ENCODE data around the gene CDC7. TPM values are rescaled to one million over a fixed set of nuclear protein-coding genes. Genes with fewer than 3 reads are reported as not detected.

The CDC7 gene
- total and polyA plus RNA-seq, 2 donors (not counting 1 experiment from before 2014, with no cell fraction given), result 3.1 to 5.1 TPM

- TF ChIP-seq CTCF (conservative IDR thresholded peaks at IDR 0.05 in 1 of 2, IDR thresholded peaks at IDR 0.05 in 1 of 2; ENCODE audit: low read depth in 1 of 2, low read length in 2 of 2), result no peak
- TF ChIP-seq EZH2 (IDR thresholded peaks at IDR 0.05; ENCODE audit: low read length, missing control alignments), result no peak
- Histone ChIP-seq H4K20me1 (ENCODE audit: control insufficient read depth, extremely low read depth, insufficient read depth, low read length) (no peaks in the 10 kb centered on the region), H3K9me3 (ENCODE audit: control insufficient read depth, insufficient read depth, low read depth, low read length) (no peaks in the 10 kb centered on the region), H3K79me2 (ENCODE audit: control insufficient read depth, insufficient read depth, low read length) (no peaks in the 10 kb centered on the region), H3K27ac (ENCODE audit: insufficient read depth, low read length) (no peak overlapping the region), H3K27me3 (ENCODE audit: control insufficient read depth, insufficient read depth, low read length) (no peaks in the 10 kb centered on the region), H3K4me1 (ENCODE audit: control insufficient read depth, extremely low read depth, insufficient read depth, low read length) (no peaks in the 10 kb centered on the region), H3K4me2 (ENCODE audit: extremely low read depth, insufficient read depth, low read length) (no peak overlapping the region), H2AFZ (ENCODE audit: low read length) (no peak overlapping the region), H3K4me3 (replicated peaks in 1 of 4; ENCODE audit: control extremely low read depth in 1 of 4, insufficient read depth in 1 of 4, low read depth in 3 of 4, low read length in 4 of 4) (no peak overlapping the region), H3K9ac (ENCODE audit: insufficient read depth, low read length) (no peak overlapping the region), H3K36me3 (ENCODE audit: control insufficient read depth, insufficient read depth, low read length) (no peaks in the 10 kb centered on the region)
- DNase-seq (ENCODE audit: low read depth in 2 of 2), result no peak
Measured at GRCh38 chr1:91545506-91546300, 45.1 kb downstream of the CDC7 start.

GRCh38 chr1:91546301-91546581 is 45.6 kb downstream of the CDC7 start:
- no peak overlapping the region for H3K4me3 ChIP-seq (replicated peaks in 1 of 4; ENCODE audit: control extremely low read depth in 1 of 4, insufficient read depth in 1 of 4, low read depth in 3 of 4, low read length in 4 of 4)
- DNase-seq (ENCODE audit: low read depth in 2 of 2), result no peak
- no peaks in the 10 kb centered on the region for H3K4me1 ChIP-seq (ENCODE audit: control insufficient read depth, extremely low read depth, insufficient read depth, low read length)
- no peaks in the 10 kb centered on the region for H3K9me3 ChIP-seq (ENCODE audit: control insufficient read depth, insufficient read depth, low read depth, low read length)
- H3K79me2 ChIP-seq (ENCODE audit: control insufficient read depth, insufficient read depth, low read length), result no peaks in the 10 kb centered on the region
- no peaks in the 10 kb centered on the region for H3K27me3 ChIP-seq (ENCODE audit: control insufficient read depth, insufficient read depth, low read length)
- no peak overlapping the region for H2AFZ ChIP-seq (ENCODE audit: low read length)
- H3K27ac ChIP-seq (ENCODE audit: insufficient read depth, low read length), result no peak overlapping the region
- no peak overlapping the region for H3K4me2 ChIP-seq (ENCODE audit: extremely low read depth, insufficient read depth, low read length)
- no peaks in the 10 kb centered on the region for H3K36me3 ChIP-seq (ENCODE audit: control insufficient read depth, insufficient read depth, low read length)
- H4K20me1 ChIP-seq (ENCODE audit: control insufficient read depth, extremely low read depth, insufficient read depth, low read length), result no peaks in the 10 kb centered on the region
- TF ChIP-seq EZH2 (IDR thresholded peaks at IDR 0.05; ENCODE audit: low read length, missing control alignments) (no peak), CTCF (conservative IDR thresholded peaks at IDR 0.05 in 1 of 2, IDR thresholded peaks at IDR 0.05 in 1 of 2; ENCODE audit: low read depth in 1 of 2, low read length in 2 of 2) (no peak)
- H3K9ac ChIP-seq (ENCODE audit: insufficient read depth, low read length), result no peak overlapping the region

GRCh38 chr1:91546876-91547275 is 46.2 kb downstream of the CDC7 start:
- Histone ChIP-seq H4K20me1 (ENCODE audit: control insufficient read depth, extremely low read depth, insufficient read depth, low read length) (no peaks in the 10 kb centered on the region), H3K36me3 (ENCODE audit: control insufficient read depth, insufficient read depth, low read length) (no peaks in the 10 kb centered on the region), H3K4me2 (ENCODE audit: extremely low read depth, insufficient read depth, low read length) (no peak overlapping the region), H2AFZ (ENCODE audit: low read length) (no peak overlapping the region), H3K27me3 (ENCODE audit: control insufficient read depth, insufficient read depth, low read length) (no peaks in the 10 kb centered on the region), H3K4me1 (ENCODE audit: control insufficient read depth, extremely low read depth, insufficient read depth, low read length) (no peaks in the 10 kb centered on the region), H3K79me2 (ENCODE audit: control insufficient read depth, insufficient read depth, low read length) (no peaks in the 10 kb centered on the region), H3K4me3 (replicated peaks in 1 of 4; ENCODE audit: control extremely low read depth in 1 of 4, insufficient read depth in 1 of 4, low read depth in 3 of 4, low read length in 4 of 4) (no peak overlapping the region), H3K9ac (ENCODE audit: insufficient read depth, low read length) (no peak overlapping the region), H3K27ac (ENCODE audit: insufficient read depth, low read length) (no peak overlapping the region), H3K9me3 (ENCODE audit: control insufficient read depth, insufficient read depth, low read depth, low read length) (no peaks in the 10 kb centered on the region)
- DNase-seq (ENCODE audit: low read depth in 2 of 2), result no peak
- TF ChIP-seq EZH2 (IDR thresholded peaks at IDR 0.05; ENCODE audit: low read length, missing control alignments), result no peak
- TF ChIP-seq CTCF (conservative IDR thresholded peaks at IDR 0.05 in 1 of 2, IDR thresholded peaks at IDR 0.05 in 1 of 2; ENCODE audit: low read depth in 1 of 2, low read length in 2 of 2), result no peak
